Kidney (tissue), 14 donors: ENCODE data around the gene UPF3A. TPM values are rescaled to one million over a fixed set of nuclear protein-coding genes. Genes with fewer than 3 reads are reported as not detected.

Experiments used
- DNase-seq, 5 donors: peaks; one replicate each; pipeline ENCODE4 v3.0.0-alpha.2; 2013 to 2020
- FAIRE-seq: peaks from 2 replicates; lab custom pipeline; 2012; peaks lifted over from hg19 to GRCh38; lab: Jason Lieb, UNC
- H3K27ac ChIP-seq, 2 donors: one replicate each; pipeline ENCODE4 v1.7.0; 2013; ENCODE audit warnings: low read depth in 2 of 2, low read length in 2 of 2, inconsistent platforms in 1 of 2
- H3K27me3 ChIP-seq: one replicate; pipeline ENCODE4 v1.7.1; 2013; ENCODE audit warnings: low read length, inconsistent platforms; ENCODE audit not compliant: control insufficient read depth, insufficient read depth
- H3K36me3 ChIP-seq, 3 donors: one replicate each; pipeline versions ENCODE4 v1.7.0 to v1.7.1; 2013; ENCODE audit warnings: low read length in 3 of 3, control low read depth in 1 of 3, inconsistent platforms in 1 of 3; ENCODE audit not compliant: insufficient read depth in 3 of 3, control insufficient read depth in 2 of 3
- H3K4me1 ChIP-seq, 3 donors: one replicate each; pipeline versions ENCODE4 v1.7.0 to v1.7.1; 2013; ENCODE audit warnings: low read length in 3 of 3, inconsistent platforms in 1 of 3, low read depth in 1 of 3; ENCODE audit not compliant: control insufficient read depth in 2 of 3, insufficient read depth in 2 of 3
- H3K4me3 ChIP-seq, 3 donors: one replicate each; pipeline versions ENCODE4 v1.7.0 to v1.8.1; 2013; ENCODE audit warnings: low read length in 3 of 3, control low read depth in 1 of 3, inconsistent platforms in 1 of 3
- H3K9ac ChIP-seq, 3 donors: one replicate each; pipeline versions ENCODE4 v1.7.0 to v1.7.1; 2013; ENCODE audit warnings: low read length in 3 of 3, control low read depth in 1 of 3, inconsistent platforms in 1 of 3
- H3K9me3 ChIP-seq, 3 donors: one replicate each; pipeline versions ENCODE4 v1.7.0 to v1.7.1; 2013; ENCODE audit warnings: low read length in 3 of 3, control low read depth in 1 of 3, inconsistent platforms in 1 of 3; ENCODE audit not compliant: control insufficient read depth in 2 of 3, insufficient read depth in 1 of 3
- intact Hi-C: fragments of 100-400 bp; cut with DNase I; formaldehyde crosslinking; loops from one replicate; pipeline ENCODE4 v1.11.1; 2022
- polyA plus RNA-seq: library from polyadenylated mRNA; stranded (reverse); fragments of 350-450 nt; fragmentation: Illumina TruSeq; extraction: RNeasy Lipid Tissue Mini Kit (QIAGEN cat#74804); gene quantifications from one replicate; pipeline ENCODE4 v1.2.3, GENCODE V29; 2014; ENCODE audit warnings: low read depth, low replicate concordance; ENCODE audit not compliant: insufficient read depth
- total RNA-seq: library from RNA; stranded (reverse); fragmentation: NEBNext Ultra II Directional; extraction: Animal tissue kit (Norgen Biotek cat#: 25700); gene quantifications from one replicate; pipeline ENCODE4 v1.2.1, GENCODE V29; 2021
- TF ChIP-seq, protein P1 (sequence below): IDR thresholded peaks from 3 replicates; pipeline ENCODE4 v1.5.1; 2012; ENCODE audit warnings: mild to moderate bottlenecking, moderate library complexity, borderline replicate concordance; ENCODE audit not compliant: insufficient read depth; ENCODE audit errors: extremely low read depth
- donor health status: control.
- donor health status: control.
- donor health status: control.
- donor health status: control.
- donor health status: control.
- donor health status: DM: yes; HTN: yes; CAD: no.
- donor health status: Normal renal cell carcinoma (clear cell type).

UPF3A gene
- total and polyA plus RNA-seq, 2 donors from 2014 or later = 34.5 to 41.7 TPM

DNA sequence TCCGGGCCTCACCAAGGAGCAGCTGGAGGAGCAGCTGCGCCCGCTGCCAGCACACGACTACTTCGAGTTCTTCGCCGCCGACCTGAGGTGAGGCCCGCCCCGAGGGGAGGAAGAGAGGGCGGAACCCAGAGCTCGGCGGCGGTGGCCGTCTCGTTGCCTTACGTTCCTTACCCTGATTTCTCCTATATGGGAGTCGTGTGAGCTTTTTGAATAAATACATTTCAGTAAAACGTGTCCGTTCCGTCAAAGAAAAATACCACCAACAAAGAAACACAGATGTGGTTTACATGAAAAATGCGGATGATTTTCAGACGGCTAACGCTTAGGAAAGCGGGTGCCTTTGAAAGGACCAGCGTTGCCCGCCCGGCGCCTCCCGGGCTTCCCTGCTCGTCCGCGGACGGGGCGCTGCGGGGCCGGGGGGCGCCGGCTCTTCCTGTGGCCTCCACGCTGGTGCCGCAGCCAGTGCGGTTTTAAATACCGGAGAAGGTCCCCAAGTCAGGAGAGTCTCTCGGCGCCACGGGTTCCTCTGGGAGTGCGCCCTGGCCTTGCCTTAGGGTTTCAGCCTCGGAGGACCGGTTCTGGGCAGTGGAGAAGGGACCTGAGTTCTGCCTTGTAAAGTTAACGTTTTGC lies 755 bp downstream of the UPF3A start:
- intact Hi-C loops = no loop called here
- no peaks in the 10 kb centered on the region for H3K27me3 ChIP-seq
- peak overlapping the region; percentile 68 to 82 (median 70) for H3K9ac ChIP-seq
- H3K4me1 ChIP-seq = peaks cover 2 to 17% (median 2%) of the 10 kb centered on the region in 3 donors
- H3K9me3 ChIP-seq = no peaks in the 10 kb centered on the region
- TF ChIP-seq, protein P1, sequence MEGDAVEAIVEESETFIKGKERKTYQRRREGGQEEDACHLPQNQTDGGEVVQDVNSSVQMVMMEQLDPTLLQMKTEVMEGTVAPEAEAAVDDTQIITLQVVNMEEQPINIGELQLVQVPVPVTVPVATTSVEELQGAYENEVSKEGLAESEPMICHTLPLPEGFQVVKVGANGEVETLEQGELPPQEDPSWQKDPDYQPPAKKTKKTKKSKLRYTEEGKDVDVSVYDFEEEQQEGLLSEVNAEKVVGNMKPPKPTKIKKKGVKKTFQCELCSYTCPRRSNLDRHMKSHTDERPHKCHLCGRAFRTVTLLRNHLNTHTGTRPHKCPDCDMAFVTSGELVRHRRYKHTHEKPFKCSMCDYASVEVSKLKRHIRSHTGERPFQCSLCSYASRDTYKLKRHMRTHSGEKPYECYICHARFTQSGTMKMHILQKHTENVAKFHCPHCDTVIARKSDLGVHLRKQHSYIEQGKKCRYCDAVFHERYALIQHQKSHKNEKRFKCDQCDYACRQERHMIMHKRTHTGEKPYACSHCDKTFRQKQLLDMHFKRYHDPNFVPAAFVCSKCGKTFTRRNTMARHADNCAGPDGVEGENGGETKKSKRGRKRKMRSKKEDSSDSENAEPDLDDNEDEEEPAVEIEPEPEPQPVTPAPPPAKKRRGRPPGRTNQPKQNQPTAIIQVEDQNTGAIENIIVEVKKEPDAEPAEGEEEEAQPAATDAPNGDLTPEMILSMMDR = no peak
- FAIRE-seq = no peak
- peaks cover 2 to 7% (median 3%) of the 10 kb centered on the region in 3 donors for H3K36me3 ChIP-seq
- peak overlapping the region; percentile 77 to 79 for H3K27ac ChIP-seq
- peak overlapping the region; percentile 83 to 90 (median 88) for H3K4me3 ChIP-seq
- DNase-seq = peak; percentile 34 to 89 (median 84)

DNA sequence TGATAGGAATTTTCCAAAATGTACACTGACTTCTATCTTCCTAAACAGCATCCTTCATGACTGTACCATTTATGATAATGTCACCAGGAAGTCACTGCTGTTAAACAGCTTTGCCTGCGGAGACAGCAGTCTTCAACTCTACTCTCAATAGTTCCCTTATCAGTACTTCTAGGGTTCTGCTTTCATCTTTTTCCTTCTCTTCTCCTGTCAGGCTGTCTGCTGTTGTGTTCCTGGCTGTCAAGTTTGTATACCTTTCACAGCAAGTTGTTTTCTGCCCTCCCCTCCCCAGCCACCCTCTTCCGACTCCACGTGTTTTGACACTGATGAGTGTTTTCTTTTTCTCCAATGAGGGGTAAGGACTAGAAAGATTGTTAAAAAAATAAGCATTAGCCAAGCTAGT lies 2.2 kb downstream of the UPF3A start:
- Histone ChIP-seq H3K9me3 (no peaks in the 10 kb centered on the region), H3K36me3 (peaks cover 4 to 16% (median 8%) of the 10 kb centered on the region in 3 donors), H3K9ac (no peak overlapping the region), H3K27ac (no peak overlapping the region), H3K4me3 (peak overlapping the region in 1 of 3 donors; percentile 19), H3K4me1 (peaks cover 2 to 17% (median 2%) of the 10 kb centered on the region in 3 donors), H3K27me3 (no peaks in the 10 kb centered on the region)
- no peak for DNase-seq
- intact Hi-C loops = no loop called here
- no peak for FAIRE-seq
- TF ChIP-seq, protein P1 = no peak

DNA sequence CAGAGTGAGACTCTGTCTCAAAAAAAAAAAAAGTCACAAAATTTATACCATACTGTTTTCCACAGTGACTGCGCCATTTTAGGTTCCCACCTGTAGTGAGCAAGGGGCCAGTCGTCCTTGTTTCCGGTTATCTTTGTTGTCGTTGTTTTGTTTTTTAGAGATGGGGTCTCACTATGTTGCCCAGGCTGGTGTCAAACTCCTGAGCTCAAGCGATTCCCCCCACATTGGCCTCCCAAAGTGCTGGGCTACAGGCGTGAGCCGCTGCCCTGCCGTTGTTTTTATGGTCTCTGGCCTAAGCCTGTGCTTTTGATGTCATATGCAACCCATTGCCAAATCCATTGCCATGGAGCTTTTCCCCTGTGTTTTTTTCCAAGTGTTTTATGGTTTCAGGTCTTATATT lies 3.3 kb downstream of the UPF3A start:
- Histone ChIP-seq H3K27ac (no peak overlapping the region), H3K27me3 (no peaks in the 10 kb centered on the region), H3K36me3 (peaks cover 8 to 16% (median 9%) of the 10 kb centered on the region in 3 donors), H3K4me3 (no peak overlapping the region), H3K9me3 (no peaks in the 10 kb centered on the region), H3K9ac (no peak overlapping the region), H3K4me1 (peaks cover 1 to 11% (median 2%) of the 10 kb centered on the region in 3 donors)
- DNase-seq (no peak), FAIRE-seq (no peak)
- intact Hi-C loops = no loop called here
- TF ChIP-seq, protein P1 = no peak
